H1 (cell line): ENCODE data around the gene FNDC10. TPM values are rescaled to one million over a fixed set of nuclear protein-coding genes. Genes with fewer than 3 reads are reported as not detected.
"Not testable (repeated sequence)": the region's sequence is repeated elsewhere in the genome, so short reads cannot be mapped to it uniquely, and the experiment has no call there.

ENCODE experiments used
- CTCF ChIA-PET: fragments of 300-600 bp; sonication (Branson Sonifier 250); formaldehyde crosslinking; loops from one replicate; lab custom pipeline; 2021; ENCODE audit not compliant: partially characterized antibody; lab: Charles Lee
- POLR2A ChIA-PET: fragments of 300-600 bp; sonication (Branson Sonifier 250); formaldehyde crosslinking; loops from one replicate; lab custom pipeline; 2021; ENCODE audit warnings: inconsistent platforms; ENCODE audit not compliant: partially characterized antibody; lab: Charles Lee
- DNase-seq, 2 experiments: peaks; one replicate each; pipeline versions ENCODE4 v3.0.0 to v3.0.0-alpha.2; 2010 to 2022; ENCODE audit warnings: low spot score in 2 of 2, low read depth in 1 of 2, mixed read lengths in 1 of 2
- FAIRE-seq: peaks from 2 replicates; lab custom pipeline; 2011; peaks lifted over from hg19 to GRCh38; lab: Jason Lieb, UNC
- H2AFZ ChIP-seq: 2 replicates; pipeline ENCODE4 v1.8.1; 2012; ENCODE audit warnings: low read length, inconsistent platforms
- H2AK5ac ChIP-seq: 2 replicates; pipeline ENCODE4 v1.6.1; 2013; ENCODE audit warnings: low read depth, low read length
- H2BK120ac ChIP-seq: replicated peaks from 2 replicates; pipeline ENCODE3; 2013; ENCODE audit warnings: low read depth, low read length, inconsistent platforms
- H2BK12ac ChIP-seq: 2 replicates; pipeline ENCODE4 v1.6.1; 2013; ENCODE audit warnings: low read depth, low read length
- H2BK15ac ChIP-seq: 2 replicates; pipeline ENCODE4 v1.6.1; 2013; ENCODE audit warnings: low read length
- H2BK20ac ChIP-seq: 2 replicates; pipeline ENCODE4 v1.6.1; 2013; ENCODE audit warnings: low read length
- H2BK5ac ChIP-seq: 2 replicates; pipeline ENCODE4 v1.6.1; 2013; ENCODE audit warnings: low read depth, low read length
- H3K14ac ChIP-seq: 2 replicates; pipeline ENCODE4 v1.6.1; 2013; ENCODE audit warnings: inconsistent platforms; ENCODE audit not compliant: insufficient read length
- H3K18ac ChIP-seq: 2 replicates; pipeline ENCODE4 v1.6.1; 2013; ENCODE audit warnings: low read length; ENCODE audit errors: extremely low read depth
- H3K23ac ChIP-seq: 2 replicates; pipeline ENCODE4 v1.6.1; 2013; ENCODE audit warnings: inconsistent platforms; ENCODE audit not compliant: insufficient read length
- H3K23me2 ChIP-seq: 2 replicates; pipeline ENCODE4 v1.6.1; 2013; ENCODE audit warnings: low read depth, low read length
- H3K27ac ChIP-seq: 2 replicates; pipeline ENCODE4 v1.6.1; 2011; ENCODE audit warnings: low read depth, low read length, inconsistent platforms
- H3K27me3 ChIP-seq, 4 experiments: replicated peaks in 1 of 4; 1 replicate in 1 of 4; 2 replicates in 3 of 4; pipeline versions ENCODE4 v1.6.1 to v1.8.1; 2011 to 2013; ENCODE audit warnings: low read length in 3 of 4, mild to moderate bottlenecking in 3 of 4, inconsistent platforms in 2 of 4, mixed read lengths in 2 of 4, moderate library complexity in 1 of 4; ENCODE audit not compliant: control insufficient read depth in 3 of 4, insufficient read depth in 3 of 4; ENCODE audit errors: extremely low read depth in 1 of 4
- H3K36me3 ChIP-seq, 4 experiments: 2 replicates each; pipeline versions ENCODE4 v1.6.1 to v1.8.1; 2011 to 2013; ENCODE audit warnings: mild to moderate bottlenecking in 4 of 4, low read length in 3 of 4, moderate library complexity in 2 of 4, control low read depth in 1 of 4, inconsistent platforms in 1 of 4; ENCODE audit not compliant: insufficient read depth in 4 of 4, control insufficient read depth in 2 of 4
- H3K4ac ChIP-seq: replicated peaks from 2 replicates; pipeline ENCODE3; 2013; ENCODE audit warnings: low read length, low read depth, mixed read lengths, inconsistent platforms; ENCODE audit not compliant: insufficient read length
- H3K4me1 ChIP-seq, 4 experiments: replicated peaks in 1 of 4; 1 replicate in 1 of 4; 2 replicates in 3 of 4; pipeline versions ENCODE4 v1.6.1 to v1.8.1; 2011 to 2013; ENCODE audit warnings: low read length in 3 of 4, inconsistent platforms in 2 of 4, mixed read lengths in 1 of 4; ENCODE audit not compliant: insufficient read depth in 4 of 4, control insufficient read depth in 3 of 4
- H3K4me2 ChIP-seq, 2 experiments: 2 replicates each; pipeline versions ENCODE4 v1.6.1 to v1.8.1; 2011 to 2013; ENCODE audit warnings: low read depth in 2 of 2, low read length in 2 of 2, control low read depth in 1 of 2, inconsistent platforms in 1 of 2, mild to moderate bottlenecking in 1 of 2; ENCODE audit not compliant: insufficient read depth in 1 of 2
- H3K4me3 ChIP-seq, 4 experiments: fragments of 200-600, 300-600 bp in 1 of 4; sonication (generic), shearing (Covaris generic), sonication (Bioruptor Twin) in 1 of 4; 2 replicates each; pipeline versions ENCODE4 v1.5.1 to v1.8.1; 2011 to 2016; ENCODE audit warnings: low read length in 4 of 4, low read depth in 3 of 4, control low read depth in 2 of 4, inconsistent platforms in 2 of 4, mild to moderate bottlenecking in 2 of 4, mixed read lengths in 1 of 4, moderate library complexity in 1 of 4; ENCODE audit not compliant: insufficient read depth in 2 of 4; ENCODE audit errors: extremely low read depth in 1 of 4
- H3K56ac ChIP-seq: replicated peaks from 2 replicates; pipeline ENCODE3; 2013; ENCODE audit warnings: low read depth, mild to moderate bottlenecking, mixed read lengths, low read length, inconsistent platforms; ENCODE audit not compliant: insufficient read length
- H3K79me1 ChIP-seq: 2 replicates; pipeline ENCODE4 v1.6.1; 2013; ENCODE audit warnings: low read depth, low read length, control low read depth
- H3K79me2 ChIP-seq, 2 experiments: 2 replicates each; pipeline versions ENCODE4 v1.6.1 to v1.8.1; 2012 to 2013; ENCODE audit warnings: low read length in 2 of 2, mild to moderate bottlenecking in 2 of 2, inconsistent platforms in 1 of 2; ENCODE audit not compliant: insufficient read depth in 2 of 2, control insufficient read depth in 1 of 2
- H3K9ac ChIP-seq, 4 experiments: replicated peaks in 1 of 4; 1 replicate in 1 of 4; 2 replicates in 3 of 4; pipeline versions ENCODE4 v1.6.1 to v1.8.1; 2011 to 2013; ENCODE audit warnings: low read depth in 3 of 4, low read length in 3 of 4, control low read depth in 2 of 4, mild to moderate bottlenecking in 2 of 4, moderate library complexity in 2 of 4, inconsistent platforms in 1 of 4; ENCODE audit errors: extremely low read depth in 1 of 4
- H3K9me3 ChIP-seq, 2 experiments: 2 replicates each; pipeline versions ENCODE4 v1.6.1 to v1.8.1; 2012 to 2013; ENCODE audit warnings: mild to moderate bottlenecking in 2 of 2, moderate library complexity in 2 of 2, control low read depth in 1 of 2, inconsistent platforms in 1 of 2, low read depth in 1 of 2, low read length in 1 of 2, mixed read lengths in 1 of 2; ENCODE audit not compliant: insufficient read depth in 2 of 2
- H4K20me1 ChIP-seq, 2 experiments: replicated peaks in 1 of 2; 2 replicates each; pipeline versions ENCODE3 to v1.8.1; 2011 to 2013; ENCODE audit warnings: inconsistent platforms in 2 of 2, low read length in 2 of 2, mild to moderate bottlenecking in 1 of 2; ENCODE audit not compliant: insufficient read depth in 2 of 2, control insufficient read depth in 1 of 2
- H4K5ac ChIP-seq: 2 replicates; pipeline ENCODE4 v1.6.1; 2013; ENCODE audit warnings: low read length, low read depth, mixed read lengths, inconsistent platforms; ENCODE audit not compliant: insufficient read length
- H4K8ac ChIP-seq: 2 replicates; pipeline ENCODE4 v1.8.0; 2013; ENCODE audit warnings: mild to moderate bottlenecking, moderate library complexity, low read length, inconsistent platforms; ENCODE audit not compliant: insufficient read depth; ENCODE audit errors: extremely low read depth
- H4K91ac ChIP-seq: replicated peaks from 2 replicates; pipeline ENCODE3; 2013; ENCODE audit warnings: low read length, mixed read lengths, inconsistent platforms; ENCODE audit not compliant: insufficient read length
- WGBS, 2 experiments: shearing (Covaris generic) in 1 of 2; methylation state at CpG; one replicate each; pipeline versions ENCODE4 v1.1.6 to v1.1.7; 2013 to 2015; ENCODE audit warnings: low lambda C conversion rate in 2 of 2, mixed read lengths in 2 of 2, inconsistent platforms in 1 of 2, low coverage in 1 of 2, missing lambda C conversion rate in 1 of 2; ENCODE audit not compliant: insufficient replicate concordance in 2 of 2, insufficient coverage in 1 of 2, insufficient read length in 1 of 2; ENCODE audit errors: extremely low coverage in 1 of 2, missing lambda C conversion rate in 1 of 2; 5-methylcytosine and 5-hydroxymethylcytosine counted together
- polyA plus RNA-seq, 7 experiments: library from polyadenylated mRNA; depleted of rRNA in 3 of 7; stranded (reverse) in 5 of 7; unstranded in 2 of 7; fragments of >200 nt in 5 of 7; fragments of 200-250 nt in 2 of 7; gene quantifications; 1 replicate in 5 of 7; 2 replicates in 1 of 7; 4 replicates in 1 of 7; pipeline versions ENCODE4 v1.2.1 to v1.2.3, GENCODE V29; 2011 to 2013; ENCODE audit warnings: missing spikeins in 2 of 7, mixed read lengths in 2 of 7
- total RNA-seq: library from RNA; stranded (reverse); fragmentation: NEBNext Ultra II Directional; extraction: Animal tissue kit (Norgen Biotek cat#: 25700); gene quantifications from 2 replicates; pipeline ENCODE4 v1.2.1, GENCODE V29; 2021

The FNDC10 gene
- total and polyA plus RNA-seq, 2 of the 8 experiments (the other 6 are each of a cell fraction or from before 2014, with no cell fraction given), result 19.0 to 21.8 TPM

DNA sequence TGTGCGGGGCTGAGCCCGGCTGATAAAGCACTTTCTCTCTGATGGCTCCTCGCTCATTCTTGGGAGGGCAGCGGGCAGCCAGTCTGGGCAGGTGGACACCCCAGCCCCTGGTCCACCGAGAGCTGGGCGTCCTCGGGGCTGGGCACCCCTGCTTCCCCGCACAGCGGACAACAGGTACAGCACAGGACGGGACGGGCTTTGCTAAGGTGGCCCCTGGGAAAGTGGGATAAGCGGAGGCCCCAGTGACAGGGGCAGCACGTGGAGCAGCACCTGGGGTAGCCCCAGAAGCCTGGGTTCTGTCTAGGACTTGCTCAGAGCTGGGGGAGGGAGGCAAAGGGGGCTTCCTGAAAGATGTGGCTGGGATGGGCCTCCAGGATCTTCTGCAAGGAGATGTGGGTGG is 34.7 kb upstream of the FNDC10 start:
- H3K79me1 ChIP-seq, H2BK20ac ChIP-seq, H4K5ac ChIP-seq, H3K18ac ChIP-seq, H2BK5ac ChIP-seq, H2BK12ac ChIP-seq, H4K91ac ChIP-seq, H3K4me1 ChIP-seq, H3K4me2 ChIP-seq, H3K56ac ChIP-seq, H3K79me2 ChIP-seq, CTCF ChIA-PET, H3K4me3 ChIP-seq, H3K9ac ChIP-seq, H2AFZ ChIP-seq, H3K23ac ChIP-seq, DNase-seq, H4K8ac ChIP-seq, H3K4ac ChIP-seq, H4K20me1 ChIP-seq, POLR2A ChIA-PET, FAIRE-seq, H2BK120ac ChIP-seq, H2AK5ac ChIP-seq, H3K23me2 ChIP-seq, H2BK15ac ChIP-seq, H3K14ac ChIP-seq, H3K27ac ChIP-seq, H3K9me3 ChIP-seq: not testable (repeated sequence)
- WGBS, 2 experiments, result 96% methylated on average over 7 of the region's 13 CpGs; no CpG with 5 or more reads in 1 of the 2 experiments
- H3K27me3 ChIP-seq, result peaks cover 8 to 21% (median 13%) of the 10 kb centered on the region in 4 experiments; a peak in 6 of 7 replicates
- H3K36me3 ChIP-seq, result peaks cover 0 to 13% (median 5%) of the 10 kb centered on the region in 4 experiments; a peak in 5 of 8 replicates

DNA sequence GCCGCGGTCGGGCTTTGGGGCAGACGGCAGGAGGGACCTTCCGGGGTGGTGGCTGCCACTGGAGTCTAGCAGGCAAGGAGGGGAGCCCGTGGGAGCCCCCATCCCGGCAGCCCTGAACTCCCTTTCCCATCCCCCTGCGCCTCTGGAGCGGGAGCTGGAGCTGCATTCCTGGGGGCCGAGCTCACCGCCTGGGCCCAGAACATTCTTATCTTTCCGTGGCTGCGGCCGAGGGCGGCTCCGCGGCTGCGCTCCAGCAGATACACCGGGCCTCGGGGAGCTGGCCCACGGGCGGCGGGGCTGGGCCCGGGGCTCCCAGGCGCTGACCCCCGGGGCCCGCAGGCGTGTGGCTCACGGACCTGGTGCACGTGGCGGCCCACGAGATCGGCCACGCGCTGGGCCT is 33.5 kb upstream of the FNDC10 start:
- H3K79me2 ChIP-seq, H3K4me2 ChIP-seq, H3K23ac ChIP-seq, FAIRE-seq, CTCF ChIA-PET, DNase-seq, H3K4me3 ChIP-seq, H2AFZ ChIP-seq, H3K9ac ChIP-seq, H3K27ac ChIP-seq, H4K91ac ChIP-seq, H3K14ac ChIP-seq, H3K79me1 ChIP-seq, H3K23me2 ChIP-seq, H3K56ac ChIP-seq, H2BK15ac ChIP-seq, H3K4ac ChIP-seq, H3K4me1 ChIP-seq, H2BK12ac ChIP-seq, H3K9me3 ChIP-seq, H2BK20ac ChIP-seq, H4K20me1 ChIP-seq, H3K18ac ChIP-seq, H4K5ac ChIP-seq, H4K8ac ChIP-seq, POLR2A ChIA-PET, H2BK5ac ChIP-seq, H2BK120ac ChIP-seq, H2AK5ac ChIP-seq: not testable (repeated sequence)
- no CpG with 5 or more reads among the region's 35 CpGs for WGBS, 2 experiments
- peaks cover 0 to 12% (median 5%) of the 10 kb centered on the region in 4 experiments; a peak in 5 of 8 replicates for H3K36me3 ChIP-seq
- peaks cover 8 to 23% (median 14%) of the 10 kb centered on the region in 4 experiments; a peak in 6 of 7 replicates for H3K27me3 ChIP-seq
